HCT116 (cell line): Measurements from ENCODE around the gene OXER1. TPM values are rescaled to one million over a fixed set of nuclear protein-coding genes. Genes with fewer than 3 reads are reported as not detected.
"Not testable (repeated sequence)": the region's sequence is repeated elsewhere in the genome, so short reads cannot be mapped to it uniquely, and the experiment has no call there.

ENCODE experiments used
- ATAC-seq: fragments of 200-7000 bp; cut with Tn5 transposase; 2 replicates; pipeline ENCODE4 v1.9.1; 2020; ENCODE audit warnings: mild to moderate bottlenecking, moderate library complexity
- BruUV-seq: library from RNA; stranded (reverse); fragments of 400-500 nt; replicated peaks from 2 replicates; lab custom pipeline; 2021; lab: Mats Ljungman, UMichigan
- CTCF ChIA-PET: fragments of 300-600 bp; sonication (Branson Sonifier 250); formaldehyde crosslinking; loops from one replicate; lab custom pipeline; 2021; ENCODE audit warnings: antibody characterized with exemption; lab: Charles Lee
- POLR2A ChIA-PET: fragments of 300-600, 350-600 bp; sonication (Branson Sonifier 250); formaldehyde crosslinking; loops from one replicate; lab custom pipeline; 2021; ENCODE audit warnings: antibody characterized with exemption; lab: Charles Lee
- RAD21 ChIA-PET, 2 experiments: fragments of 300-600 bp; sonication (Branson Sonifier 250); formaldehyde crosslinking; loops; one replicate each; lab custom pipeline; 2023; ENCODE audit warnings: low total read pairs in 2 of 2; ENCODE audit not compliant: uncharacterized antibody in 2 of 2, unreplicated experiment in 2 of 2, low non-redundant PET in 1 of 2; lab: Charles Lee
- DNase-seq: peaks from one replicate; pipeline ENCODE4 v3.0.0-alpha.2; 2010; ENCODE audit warnings: low read depth, low spot score
- H2AFZ ChIP-seq: fragments of 200-600 bp; shearing (Covaris generic), sonication (generic); 2 replicates; pipeline ENCODE4 v1.6.1; 2017; ENCODE audit warnings: low read depth, mixed run types, mixed read lengths, antibody characterized with exemption, low read length; ENCODE audit not compliant: poor library complexity, severe bottlenecking
- H3K27ac ChIP-seq: 2 replicates; pipeline ENCODE4 v1.5.1; 2012; ENCODE audit warnings: low read depth, low read length
- H3K27me3 ChIP-seq: fragments of 200-600 bp; sonication (generic); 2 replicates; pipeline ENCODE4 v1.6.1; 2016; ENCODE audit warnings: mixed run types, low read length, mixed read lengths; ENCODE audit not compliant: insufficient read depth
- H3K36me3 ChIP-seq, 2 experiments: fragments of 200-500 bp in 1 of 2; fragments of 200-600 bp in 1 of 2; sonication (Bioruptor generic) in 1 of 2; sonication (generic) in 1 of 2; 2 replicates each; pipeline versions ENCODE4 v1.5.1 to v1.6.1; 2014 to 2016; ENCODE audit warnings: low read length in 2 of 2, inconsistent platforms in 1 of 2, mixed read lengths in 1 of 2, mixed run types in 1 of 2; ENCODE audit not compliant: insufficient read depth in 2 of 2, control insufficient read depth in 1 of 2
- H3K4me1 ChIP-seq, 2 experiments: fragments of 200-600 bp in 1 of 2; sonication (generic) in 1 of 2; 2 replicates each; pipeline versions ENCODE4 v1.5.1 to v1.6.1; 2012 to 2017; ENCODE audit warnings: low read length in 2 of 2, inconsistent platforms in 1 of 2, mild to moderate bottlenecking in 1 of 2, mixed read lengths in 1 of 2, mixed run types in 1 of 2, moderate library complexity in 1 of 2; ENCODE audit not compliant: insufficient read depth in 2 of 2, control insufficient read depth in 1 of 2
- H3K4me2 ChIP-seq: fragments of 200-600 bp; sonication (generic); 2 replicates; pipeline ENCODE4 v1.6.1; 2017; ENCODE audit warnings: mixed run types, low read length, mixed read lengths
- H3K4me3 ChIP-seq, 2 experiments: fragments of 200-600 bp in 1 of 2; sonication (generic) in 1 of 2; replicated peaks in 1 of 2; 2 replicates each; pipeline ENCODE4 v1.5.1; 2011 to 2016; ENCODE audit warnings: low read length in 2 of 2, control low read depth in 1 of 2, low read depth in 1 of 2, mild to moderate bottlenecking in 1 of 2, mixed read lengths in 1 of 2, mixed run types in 1 of 2
- H3K79me2 ChIP-seq: fragments of 200-600 bp; sonication (generic); 2 replicates; pipeline ENCODE4 v1.6.1; 2017; ENCODE audit warnings: mild to moderate bottlenecking, mixed run types, low read length, moderate library complexity, mixed read lengths; ENCODE audit not compliant: insufficient read depth
- H3K9ac ChIP-seq: fragments of 200-600 bp; sonication (generic); 2 replicates; pipeline ENCODE4 v1.6.1; 2016; ENCODE audit warnings: low read length, mixed read lengths
- H3K9me2 ChIP-seq: fragments of 200-600 bp; sonication (generic), shearing (Covaris generic); 2 replicates; pipeline ENCODE4 v1.6.1; 2017; ENCODE audit warnings: mixed run types, mild to moderate bottlenecking, moderate library complexity; ENCODE audit not compliant: insufficient read depth
- H3K9me3 ChIP-seq, 2 experiments: fragments of 200-500 bp in 1 of 2; fragments of 200-600 bp in 1 of 2; sonication (Bioruptor generic) in 1 of 2; sonication (generic) in 1 of 2; 2 replicates each; pipeline ENCODE4 v1.6.1; 2014 to 2017; ENCODE audit warnings: low read length in 2 of 2, mixed read lengths in 2 of 2, inconsistent platforms in 1 of 2, low read depth in 1 of 2, mild to moderate bottlenecking in 1 of 2, mixed run types in 1 of 2, moderate library complexity in 1 of 2; ENCODE audit not compliant: control insufficient read depth in 1 of 2, insufficient read depth in 1 of 2
- H4K20me1 ChIP-seq: fragments of 200-600 bp; sonication (generic), shearing (Covaris generic); 2 replicates; pipeline ENCODE4 v1.6.1; 2017; ENCODE audit warnings: mixed run types, mild to moderate bottlenecking, moderate library complexity; ENCODE audit not compliant: insufficient read depth
- ELF1 ChIP-seq: IDR thresholded peaks from 2 replicates; pipeline ENCODE4 v1.6.1; 2012; ENCODE audit warnings: low read depth, borderline replicate concordance
- POLR2AphosphoS5 ChIP-seq: IDR thresholded peaks from 2 replicates; pipeline ENCODE4 v1.6.1; 2011; ENCODE audit warnings: mild to moderate bottlenecking, low read depth, low read length, moderate library complexity
- RAD21 ChIP-seq: IDR thresholded peaks from 2 replicates; pipeline ENCODE4 v1.6.1; 2012; ENCODE audit warnings: low read depth, mild to moderate bottlenecking
- REST ChIP-seq: IDR thresholded peaks from 2 replicates; pipeline ENCODE4 v1.6.1; 2012; ENCODE audit warnings: low read depth
- SRF ChIP-seq: IDR thresholded peaks from 2 replicates; pipeline ENCODE4 v1.6.1; 2012; ENCODE audit warnings: low read depth
- ZBTB33 ChIP-seq: IDR thresholded peaks from 2 replicates; pipeline ENCODE4 v1.6.1; 2011; ENCODE audit warnings: mild to moderate bottlenecking, low read length, moderate library complexity; ENCODE audit not compliant: insufficient replicate concordance; ENCODE audit errors: extremely low read depth
- ZFX ChIP-seq: fragments of 450-650 bp; IDR thresholded peaks from 2 replicates; pipeline ENCODE4 v1.6.1; 2017
- ZNF274 ChIP-seq: fragments of 200-500 bp; sonication (Bioruptor generic); IDR thresholded peaks from 2 replicates; pipeline ENCODE4 v1.6.1; 2014; ENCODE audit warnings: mild to moderate bottlenecking, low read depth, low read length, inconsistent platforms
- intact Hi-C: fragments of 100-400 bp; cut with micrococcal nuclease; formaldehyde crosslinking; loops from 2 replicates; pipeline ENCODE4 v1.10.0; 2022
- total RNA-seq: library from RNA; stranded (reverse); gene quantifications from one replicate; pipeline ENCODE4 v1.2.1, GENCODE V29; 2021; ENCODE audit not compliant: unreplicated experiment

The OXER1 gene
- total RNA-seq, 1 experiment from 2014 or later: not detected

GRCh38 chr2:42731316-42731715 lies 32.6 kb downstream of the OXER1 start:
- POLR2A ChIA-PET, ATAC-seq, H3K9ac ChIP-seq, H3K27ac ChIP-seq, H2AFZ ChIP-seq, DNase-seq, H3K36me3 ChIP-seq, RAD21 ChIA-PET, H4K20me1 ChIP-seq, BruUV-seq, H3K27me3 ChIP-seq, H3K4me1 ChIP-seq, H3K4me2 ChIP-seq, CTCF ChIA-PET, H3K9me3 ChIP-seq, H3K4me3 ChIP-seq, H3K79me2 ChIP-seq, H3K9me2 ChIP-seq, intact Hi-C loops: not testable (repeated sequence)

- ChIA-PET RAD21 (no interaction called here), POLR2A (no interaction called here), CTCF (no interaction called here)
- Histone ChIP-seq H3K4me3 (no peak overlapping the region), H2AFZ (no peak overlapping the region), H3K4me1 (no peaks in the 10 kb centered on the region), H3K9ac (no peak overlapping the region), H3K9me2 (no peaks in the 10 kb centered on the region), H3K9me3 (0 out of 4 replicates have a peak, but pooled peaks cover 0 to 3% of the 10 kb centered on the region in 2 experiments), H3K27me3 (no peaks in the 10 kb centered on the region), H3K36me3 (no peaks in the 10 kb centered on the region), H3K79me2 (no peaks in the 10 kb centered on the region), H3K4me2 (no peak overlapping the region), H3K27ac (no peak overlapping the region), H4K20me1 (no peaks in the 10 kb centered on the region)
- DNase-seq (no peak), ATAC-seq (no peak)
- intact Hi-C loops: no loop called here
- no TSS peak for BruUV-seq
- no peak for TF ChIP-seq SRF
These were observed 37.3 kb downstream of the OXER1 start for GRCh38 chr2:42726680-42727079.

GRCh38 chr2:42725657-42726056 lies 38.3 kb downstream of the OXER1 start:
- RAD21 ChIA-PET: no interaction called here
- DNase-seq: no peak
- TF ChIP-seq ZBTB33: no peak
- no peak for TF ChIP-seq POLR2AphosphoS5
- TF ChIP-seq ELF1: no peak
- TF ChIP-seq ZFX: no peak
- no peak for TF ChIP-seq RAD21
- TF ChIP-seq ZNF274: no peak
- TF ChIP-seq SRF: no peak
- TF ChIP-seq REST: no peak

More at GRCh38 chr2:42725657-42726056, 38.3 kb downstream of the OXER1 start:
- H3K27ac ChIP-seq: no peak overlapping the region
- ATAC-seq: no peak
- no peaks in the 10 kb centered on the region for H3K4me1 ChIP-seq
- no peak overlapping the region for H2AFZ ChIP-seq
- H3K36me3 ChIP-seq: no peaks in the 10 kb centered on the region
- ChIA-PET CTCF (no interaction called here), POLR2A (no interaction called here)
- no peaks in the 10 kb centered on the region for H3K79me2 ChIP-seq
- H3K4me2 ChIP-seq: no peak overlapping the region
- intact Hi-C loops: no loop called here
- H4K20me1 ChIP-seq: no peaks in the 10 kb centered on the region
- 0 out of 4 replicates have a peak, but pooled peaks cover 0 to 3% of the 10 kb centered on the region in 2 experiments for H3K9me3 ChIP-seq
- H3K9me2 ChIP-seq: no peaks in the 10 kb centered on the region
- no peak overlapping the region for H3K4me3 ChIP-seq
- BruUV-seq: no TSS peak
- H3K9ac ChIP-seq: no peak overlapping the region
- H3K27me3 ChIP-seq: no peaks in the 10 kb centered on the region
